ENCODE measurements around the gene GJA3. TPM values are rescaled to one million over a fixed set of nuclear protein-coding genes. Genes with fewer than 3 reads are reported as not detected.

The GJA3 gene
- total and polyA plus RNA-seq, 2 experiments from 2014 or later = 0.16 to 0.23 TPM

GRCh38 chr13:20174656-20175405 is 14.0 kb upstream of the GJA3 start:
- H3K4me3 ChIP-seq = no peak overlapping the region
- DNase-seq (ENCODE audit: low spot score) = peak; percentile 95
- TF ChIP-seq CTCF (IDR thresholded peaks at IDR 0.05; ENCODE audit: poor library complexity) (no peak), EZH2phosphoT487 (IDR thresholded peaks at IDR 0.05; ENCODE audit: low read depth, severe bottlenecking, unreplicated experiment) (no peak), EZH2 (IDR thresholded peaks at IDR 0.05; ENCODE audit: borderline replicate concordance) (no peak)
- WGBS (ENCODE audit: low lambda C conversion rate, missing lambda C conversion rate) = 44% methylated on average over 22 of the region's 22 CpGs
- H3K9me3 ChIP-seq (ENCODE audit: low read depth) = no peaks in the 10 kb centered on the region
- H3K27me3 ChIP-seq = no peaks in the 10 kb centered on the region
- peak overlapping the region; percentile 31 for H2AFZ ChIP-seq
- no peaks in the 10 kb centered on the region for H3K79me2 ChIP-seq
- H3K27ac ChIP-seq = peak overlapping the region; percentile 72
- H3K36me3 ChIP-seq (replicated peaks; ENCODE audit: insufficient read depth, low read depth) = no peaks in the 10 kb centered on the region
- peaks cover 9% of the 10 kb centered on the region for H3K4me1 ChIP-seq (ENCODE audit: insufficient read depth)
- no peaks in the 10 kb centered on the region for H3K9me2 ChIP-seq (replicated peaks; ENCODE audit: insufficient read depth)
- peak overlapping the region; percentile 53 for H3K4me2 ChIP-seq
- H4K20me1 ChIP-seq (ENCODE audit: insufficient read depth, poor library complexity, severe bottlenecking) = no peaks in the 10 kb centered on the region

- Histone ChIP-seq H3K27ac (no peak overlapping the region), H3K9me2 (replicated peaks; ENCODE audit: insufficient read depth) (no peaks in the 10 kb centered on the region), H2AFZ (no peak overlapping the region), H3K36me3 (replicated peaks; ENCODE audit: insufficient read depth, low read depth) (no peaks in the 10 kb centered on the region), H3K4me3 (no peak overlapping the region), H3K9me3 (ENCODE audit: low read depth) (no peaks in the 10 kb centered on the region), H3K4me2 (no peak overlapping the region), H3K4me1 (ENCODE audit: insufficient read depth) (peaks cover 9% of the 10 kb centered on the region), H3K27me3 (no peaks in the 10 kb centered on the region), H4K20me1 (ENCODE audit: insufficient read depth, poor library complexity, severe bottlenecking) (no peaks in the 10 kb centered on the region), H3K79me2 (no peaks in the 10 kb centered on the region)
- 89% methylated on average over 8 of the region's 8 CpGs for WGBS (ENCODE audit: low lambda C conversion rate, missing lambda C conversion rate)
- no peak for TF ChIP-seq CTCF (IDR thresholded peaks at IDR 0.05; ENCODE audit: poor library complexity)
- TF ChIP-seq EZH2 (IDR thresholded peaks at IDR 0.05; ENCODE audit: borderline replicate concordance) = no peak
- TF ChIP-seq EZH2phosphoT487 (IDR thresholded peaks at IDR 0.05; ENCODE audit: low read depth, severe bottlenecking, unreplicated experiment) = no peak
- no peak for DNase-seq (ENCODE audit: low spot score)
Measured at GRCh38 chr13:20173116-20173746, 12.4 kb upstream of the GJA3 start.

GRCh38 chr13:20171364-20171763 is 10.5 kb upstream of the GJA3 start:
- Histone ChIP-seq H3K4me1 (ENCODE audit: insufficient read depth) (peaks cover 9% of the 10 kb centered on the region), H3K27ac (no peak overlapping the region), H4K20me1 (ENCODE audit: insufficient read depth, poor library complexity, severe bottlenecking) (no peaks in the 10 kb centered on the region), H3K27me3 (no peaks in the 10 kb centered on the region), H2AFZ (no peak overlapping the region), H3K9me2 (replicated peaks; ENCODE audit: insufficient read depth) (no peaks in the 10 kb centered on the region), H3K79me2 (no peaks in the 10 kb centered on the region), H3K4me2 (no peak overlapping the region), H3K36me3 (replicated peaks; ENCODE audit: insufficient read depth, low read depth) (no peaks in the 10 kb centered on the region), H3K4me3 (no peak overlapping the region), H3K9me3 (ENCODE audit: low read depth) (no peaks in the 10 kb centered on the region)
- TF ChIP-seq EZH2phosphoT487 (IDR thresholded peaks at IDR 0.05; ENCODE audit: low read depth, severe bottlenecking, unreplicated experiment) (no peak), EZH2 (IDR thresholded peaks at IDR 0.05; ENCODE audit: borderline replicate concordance) (no peak), CTCF (IDR thresholded peaks at IDR 0.05; ENCODE audit: poor library complexity) (no peak)
- 59% methylated on average over 1 of the region's 1 CpG for WGBS (ENCODE audit: low lambda C conversion rate, missing lambda C conversion rate)
- DNase-seq (ENCODE audit: low spot score) = no peak

Data from hepatocyte (in vitro differentiated cells).